Endothelial cell of umbilical vein (primary cell): Measurements from ENCODE around the gene CALN1. TPM values are rescaled to one million over a fixed set of nuclear protein-coding genes. Genes with fewer than 3 reads are reported as not detected.

ENCODE experiments used
- BruUV-seq: library from RNA; stranded (reverse); fragments of 400-500 nt; replicated peaks from 2 replicates; lab custom pipeline; 2021; lab: Mats Ljungman, UMichigan
- CTCF ChIA-PET: fragments of 300-600, 350-600 bp; sonication (Branson Sonifier 250); formaldehyde crosslinking; loops from one replicate; lab custom pipeline; 2021; ENCODE audit warnings: antibody characterized with exemption, inconsistent platforms; lab: Charles Lee
- POLR2A ChIA-PET: fragments of 300-600, 350-600 bp; sonication (Branson Sonifier 250); formaldehyde crosslinking; loops from one replicate; lab custom pipeline; 2021; ENCODE audit warnings: antibody characterized with exemption, inconsistent platforms; lab: Charles Lee
- DNase-seq: peaks from one replicate; pipeline ENCODE4 v3.0.0-alpha.2; 2011; ENCODE audit warnings: low read depth, low spot score
- FAIRE-seq: peaks from 2 replicates; lab custom pipeline; 2011; peaks lifted over from hg19 to GRCh38; lab: Jason Lieb, UNC
- H2AFZ ChIP-seq: 2 replicates; pipeline ENCODE4 v1.6.0; 2012; ENCODE audit warnings: low read depth, low read length, control low read depth, inconsistent platforms
- H3K27ac ChIP-seq: 2 replicates; pipeline ENCODE4 v1.5.1; 2011; ENCODE audit warnings: low read depth, mild to moderate bottlenecking, control low read depth, low read length, moderate library complexity; ENCODE audit not compliant: insufficient read depth
- H3K27me3 ChIP-seq, 2 experiments: 2 replicates each; pipeline versions ENCODE4 v1.6.0 to v1.6.1; 2011; ENCODE audit warnings: low read length in 2 of 2, mixed read lengths in 1 of 2; ENCODE audit not compliant: control insufficient read depth in 2 of 2, insufficient read depth in 2 of 2
- H3K36me3 ChIP-seq, 2 experiments: 2 replicates in 1 of 2; 3 replicates in 1 of 2; pipeline ENCODE4 v1.5.1; 2011; ENCODE audit warnings: low read length in 2 of 2, mild to moderate bottlenecking in 1 of 2, moderate library complexity in 1 of 2; ENCODE audit not compliant: control insufficient read depth in 2 of 2, insufficient read depth in 2 of 2; ENCODE audit errors: extremely low read depth in 1 of 2
- H3K4me1 ChIP-seq: 3 replicates; pipeline ENCODE4 v1.5.1; 2011; ENCODE audit warnings: mild to moderate bottlenecking, low read length; ENCODE audit not compliant: control insufficient read depth, insufficient read depth; ENCODE audit errors: extremely low read depth
- H3K4me2 ChIP-seq: 2 replicates; pipeline ENCODE4 v1.6.1; 2011; ENCODE audit warnings: low read length, control low read depth, mixed read lengths; ENCODE audit not compliant: insufficient read depth
- H3K4me3 ChIP-seq, 3 experiments: fragments of 200-600 bp in 1 of 3; sonication (generic), shearing (Covaris generic) in 1 of 3; replicated peaks in 1 of 3; 2 replicates each; pipeline ENCODE4 v1.5.1; 2011 to 2016; ENCODE audit warnings: control low read depth in 3 of 3, low read length in 3 of 3, mild to moderate bottlenecking in 2 of 3, inconsistent platforms in 1 of 3, low read depth in 1 of 3, moderate library complexity in 1 of 3; ENCODE audit not compliant: insufficient read depth in 1 of 3
- H3K79me2 ChIP-seq: 2 replicates; pipeline ENCODE4 v1.6.0; 2012; ENCODE audit warnings: low read length, inconsistent platforms; ENCODE audit not compliant: control insufficient read depth, insufficient read depth
- H3K9ac ChIP-seq: replicated peaks from 2 replicates; pipeline ENCODE3; 2011; ENCODE audit warnings: low read length, control low read depth; ENCODE audit not compliant: insufficient read depth; ENCODE audit errors: extremely low read depth
- H3K9me1 ChIP-seq: replicated peaks from 3 replicates; pipeline ENCODE4 v1.6.0; 2011; ENCODE audit warnings: mild to moderate bottlenecking, low read length; ENCODE audit not compliant: control insufficient read depth, insufficient read depth; ENCODE audit errors: extremely low read depth
- H3K9me3 ChIP-seq: replicated peaks from 2 replicates; pipeline ENCODE4 v1.5.1; 2012; ENCODE audit warnings: low read length, inconsistent platforms; ENCODE audit not compliant: control insufficient read depth, insufficient read depth
- H4K20me1 ChIP-seq: replicated peaks from 2 replicates; pipeline ENCODE3; 2011; ENCODE audit warnings: mild to moderate bottlenecking, low read length; ENCODE audit not compliant: control insufficient read depth, insufficient read depth; ENCODE audit errors: extremely low read depth
- CTCF ChIP-seq, 2 donors: IDR thresholded peaks; 1 replicate in 1 of 2; 2 replicates in 1 of 2; pipeline ENCODE4 v1.5.1; 2011; ENCODE audit warnings: low read length in 2 of 2, mild to moderate bottlenecking in 2 of 2, moderate library complexity in 2 of 2, control low read depth in 1 of 2, inconsistent platforms in 1 of 2, low read depth in 1 of 2; ENCODE audit not compliant: insufficient read depth in 1 of 2; ENCODE audit errors: extremely low read depth in 1 of 2
- EZH2 ChIP-seq: IDR thresholded peaks from 2 replicates; pipeline ENCODE4 v1.6.1; 2012; ENCODE audit warnings: borderline replicate concordance, low read depth, mild to moderate bottlenecking, moderate library complexity, low read length, inconsistent platforms; ENCODE audit not compliant: severe bottlenecking
- FOS ChIP-seq: IDR thresholded peaks from 2 replicates; pipeline ENCODE4 v1.6.1; 2011; ENCODE audit warnings: mild to moderate bottlenecking, low read length, moderate library complexity, borderline replicate concordance; ENCODE audit not compliant: insufficient read depth
- GATA2 ChIP-seq: IDR thresholded peaks from 2 replicates; pipeline ENCODE4 v1.7.0; 2011; ENCODE audit warnings: low read depth, mild to moderate bottlenecking, moderate library complexity, mixed read lengths, low read length; ENCODE audit not compliant: insufficient read length, insufficient read depth
- JUN ChIP-seq: IDR thresholded peaks from 2 replicates; pipeline ENCODE4 v1.6.1; 2011; ENCODE audit warnings: borderline replicate concordance, low read depth; ENCODE audit not compliant: insufficient read length, insufficient read depth
- MAX ChIP-seq: IDR thresholded peaks from 2 replicates; pipeline ENCODE4 v1.6.1; 2011; ENCODE audit not compliant: insufficient read depth, insufficient read length
- MYC ChIP-seq: IDR thresholded peaks from one replicate; pipeline ENCODE4 v1.6.1; 2011; ENCODE audit warnings: mild to moderate bottlenecking, low read depth, low read length
- POLR2A ChIP-seq: IDR thresholded peaks from 2 replicates; pipeline ENCODE4 v1.6.1; 2012; ENCODE audit warnings: low read depth, mild to moderate bottlenecking, control low read depth, low read length
- POLR2AphosphoS5 ChIP-seq: IDR thresholded peaks from 2 replicates; pipeline ENCODE4 v1.6.1; 2012; ENCODE audit warnings: low read depth, mild to moderate bottlenecking, control low read depth, low read length, moderate library complexity; ENCODE audit not compliant: insufficient read depth
- dilution Hi-C: fragments of 300-500 bp; cut with MboI; formaldehyde crosslinking; loops from one replicate; pipeline ENCODE4 v1.15.0; 2019; ENCODE audit warnings: low sequenced_read_pairs; ENCODE audit not compliant: extremely low pct_ligation_motif_present
- intact Hi-C: fragments of 100-400 bp; cut with micrococcal nuclease; formaldehyde crosslinking; loops from one replicate; pipeline ENCODE4 v1.10.0; 2022
- polyA plus RNA-seq, 4 experiments: library from polyadenylated mRNA; depleted of rRNA in 3 of 4; stranded (reverse) in 3 of 4; unstranded in 1 of 4; fragments of >200 nt; gene quantifications; 2 replicates each; pipeline versions ENCODE4 v1.2.1 to v1.2.3, GENCODE V29; 2011 to 2012; ENCODE audit warnings: missing spikeins in 1 of 4
- total RNA-seq: library from RNA; stranded (reverse); gene quantifications from 2 replicates; pipeline ENCODE4 v1.2.3, GENCODE V29; 2021

The CALN1 gene
- total and polyA plus RNA-seq, 2 donors (not counting 3 experiments of a cell fraction or from before 2014, with no cell fraction given), result not detected

GRCh38 chr7:71860572-71860971, 551.6 kb downstream of the CALN1 start:
- intact Hi-C loops (no loop called here), dilution Hi-C loops (no loop called here)
- no peak for TF ChIP-seq EZH2
- TF ChIP-seq POLR2A, result no peak
- TF ChIP-seq GATA2, result no peak
- no peak for TF ChIP-seq JUN
- no peak for TF ChIP-seq FOS
- TF ChIP-seq MYC, result no peak
- TF ChIP-seq MAX, result no peak
- TF ChIP-seq POLR2AphosphoS5, result no peak
- no peak for TF ChIP-seq CTCF (IDR thresholded peaks at IDR 0.05; ENCODE audit: extremely low read depth in 1 of 2, insufficient read depth in 1 of 2, low read depth in 1 of 2, low read length in 2 of 2)
- no peak overlapping the region for H3K9ac ChIP-seq
- no peaks in the 10 kb centered on the region for H3K27me3 ChIP-seq
- no TSS peak for BruUV-seq
- no peaks in the 10 kb centered on the region for H3K79me2 ChIP-seq
- ChIA-PET CTCF (no interaction called here), POLR2A (no interaction called here)
- H3K4me2 ChIP-seq, result no peak overlapping the region
- H3K9me3 ChIP-seq, result peaks cover 12% of the 10 kb centered on the region
- no peak overlapping the region for H3K27ac ChIP-seq
- no peaks in the 10 kb centered on the region for H3K9me1 ChIP-seq
- H3K4me1 ChIP-seq, result no peaks in the 10 kb centered on the region
- DNase-seq (no peak), FAIRE-seq (no peak)
- no peaks in the 10 kb centered on the region for H3K36me3 ChIP-seq
- H3K4me3 ChIP-seq, result no peak overlapping the region
- no peaks in the 10 kb centered on the region for H4K20me1 ChIP-seq
- no peak overlapping the region for H2AFZ ChIP-seq
